Smooth muscle cell (in vitro differentiated cells): Measurements from ENCODE around the gene KSR1. TPM values are rescaled to one million over a fixed set of nuclear protein-coding genes. Genes with fewer than 3 reads are reported as not detected.
"Not testable (repeated sequence)": the region's sequence is repeated elsewhere in the genome, so short reads cannot be mapped to it uniquely, and the experiment has no call there.

ENCODE experiments used
- DNase-seq: peaks from one replicate; lab custom pipeline; 2025; ENCODE audit not compliant: unreplicated experiment; lab: John Stamatoyannopoulos, UW
- H2AFZ ChIP-seq: fragments of 200-600 bp; sonication (generic); 2 replicates; pipeline ENCODE4 v1.6.0; 2016; ENCODE audit warnings: antibody characterized with exemption, low read depth, mild to moderate bottlenecking
- H3F3A ChIP-seq: fragments of 200-600 bp; sonication (generic); 2 replicates; pipeline ENCODE4 v1.6.0; 2017; ENCODE audit warnings: antibody characterized with exemption, low read depth
- H3K27ac ChIP-seq: fragments of 200-600 bp; sonication (generic); 2 replicates; pipeline ENCODE4 v1.5.1; 2016; ENCODE audit warnings: low read depth, mild to moderate bottlenecking
- H3K27me3 ChIP-seq: fragments of 200-600 bp; sonication (generic); 2 replicates; pipeline ENCODE4 v1.6.1; 2016; ENCODE audit warnings: low read depth, mild to moderate bottlenecking
- H3K36me3 ChIP-seq: fragments of 200-600 bp; sonication (generic); 2 replicates; pipeline ENCODE4 v1.5.1; 2016; ENCODE audit warnings: low read depth
- H3K4me1 ChIP-seq: fragments of 200-600 bp; sonication (generic); 2 replicates; pipeline ENCODE4 v1.5.1; 2016; ENCODE audit warnings: low read depth
- H3K4me2 ChIP-seq: fragments of 200-600 bp; sonication (generic); 2 replicates; pipeline ENCODE4 v1.6.0; 2016; ENCODE audit warnings: mild to moderate bottlenecking
- H3K4me3 ChIP-seq: fragments of 200-600 bp; sonication (generic); 2 replicates; pipeline ENCODE4 v1.5.1; 2016; ENCODE audit warnings: mild to moderate bottlenecking
- H3K79me2 ChIP-seq: fragments of 200-600 bp; sonication (generic); 2 replicates; pipeline ENCODE4 v1.6.0; 2016; ENCODE audit warnings: low read depth, mild to moderate bottlenecking
- H3K9ac ChIP-seq: fragments of 200-600 bp; sonication (generic); 2 replicates; pipeline ENCODE4 v1.6.0; 2016; ENCODE audit warnings: low read depth
- H3K9me3 ChIP-seq: fragments of 200-600 bp; sonication (generic); replicated peaks from 2 replicates; pipeline ENCODE4 v1.5.1; 2016; ENCODE audit warnings: low read depth
- H4K20me1 ChIP-seq: fragments of 200-600 bp; sonication (generic); 2 replicates; pipeline ENCODE4 v1.6.0; 2016; ENCODE audit warnings: low read depth
- WGBS: methylation state at CpG from one replicate; pipeline ENCODE4 v1.1.7; 2016; ENCODE audit warnings: low lambda C conversion rate; 5-methylcytosine and 5-hydroxymethylcytosine counted together
- polyA plus RNA-seq: library from polyadenylated mRNA; unstranded; fragments of >200 nt; fragmentation: Nextera tagmentation; extraction: Ambion mirVana; gene quantifications from 2 replicates; pipeline ENCODE4 v1.2.1, GENCODE V29; 2016
- total RNA-seq: library from RNA; depleted of rRNA; stranded (reverse); fragments of >200 nt; gene quantifications from 2 replicates; pipeline ENCODE4 v1.2.3, GENCODE V29; 2014
- TF ChIP-seq, protein P1 (sequence below): fragments of 200-600 bp; sonication (generic); IDR thresholded peaks from 2 replicates; pipeline ENCODE4 v1.5.1; 2017; ENCODE audit warnings: borderline replicate concordance, mild to moderate bottlenecking, antibody characterized with exemption; ENCODE audit not compliant: insufficient read depth, poor library complexity, severe bottlenecking

Gene KSR1
- total and polyA plus RNA-seq, 2 experiments from 2014 or later = 40.4 to 65.1 TPM

DNA sequence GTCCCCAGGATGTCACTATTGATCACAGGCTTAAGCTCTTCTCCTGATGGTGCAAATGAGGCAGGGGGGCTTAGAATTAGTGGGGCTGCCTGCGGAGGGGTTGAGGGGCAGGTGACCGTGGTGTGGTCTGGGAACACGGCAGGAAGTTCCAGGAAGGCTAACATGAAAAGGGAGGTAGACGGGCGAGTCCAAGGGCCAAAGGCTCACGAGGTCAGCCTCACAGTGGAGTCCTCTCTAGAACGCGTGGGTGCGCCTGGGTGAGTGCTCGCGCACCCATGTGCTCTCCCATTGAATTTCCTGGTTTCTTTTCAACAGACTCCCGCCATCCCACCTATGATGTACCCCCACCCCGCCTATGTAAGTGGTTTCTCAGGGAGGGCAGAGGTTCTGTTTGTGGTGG lies 190.0 kb downstream of the KSR1 start:
- Histone ChIP-seq H3K4me3 (no peak overlapping the region), H3K36me3 (no peaks in the 10 kb centered on the region), H3K4me1 (no peaks in the 10 kb centered on the region), H3K79me2 (no peaks in the 10 kb centered on the region), H3K27me3 (no peaks in the 10 kb centered on the region), H4K20me1 (no peaks in the 10 kb centered on the region), H3K9me3 (no peaks in the 10 kb centered on the region), H3K4me2 (no peak overlapping the region), H2AFZ (no peak overlapping the region), H3K9ac (no peak overlapping the region), H3K27ac (no peak overlapping the region), H3F3A (no peaks in the 10 kb centered on the region)
- TF ChIP-seq, protein P1, sequence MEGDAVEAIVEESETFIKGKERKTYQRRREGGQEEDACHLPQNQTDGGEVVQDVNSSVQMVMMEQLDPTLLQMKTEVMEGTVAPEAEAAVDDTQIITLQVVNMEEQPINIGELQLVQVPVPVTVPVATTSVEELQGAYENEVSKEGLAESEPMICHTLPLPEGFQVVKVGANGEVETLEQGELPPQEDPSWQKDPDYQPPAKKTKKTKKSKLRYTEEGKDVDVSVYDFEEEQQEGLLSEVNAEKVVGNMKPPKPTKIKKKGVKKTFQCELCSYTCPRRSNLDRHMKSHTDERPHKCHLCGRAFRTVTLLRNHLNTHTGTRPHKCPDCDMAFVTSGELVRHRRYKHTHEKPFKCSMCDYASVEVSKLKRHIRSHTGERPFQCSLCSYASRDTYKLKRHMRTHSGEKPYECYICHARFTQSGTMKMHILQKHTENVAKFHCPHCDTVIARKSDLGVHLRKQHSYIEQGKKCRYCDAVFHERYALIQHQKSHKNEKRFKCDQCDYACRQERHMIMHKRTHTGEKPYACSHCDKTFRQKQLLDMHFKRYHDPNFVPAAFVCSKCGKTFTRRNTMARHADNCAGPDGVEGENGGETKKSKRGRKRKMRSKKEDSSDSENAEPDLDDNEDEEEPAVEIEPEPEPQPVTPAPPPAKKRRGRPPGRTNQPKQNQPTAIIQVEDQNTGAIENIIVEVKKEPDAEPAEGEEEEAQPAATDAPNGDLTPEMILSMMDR = no peak
- DNase-seq = no peak
- WGBS = 97% methylated on average over 13 of the region's 13 CpGs

DNA sequence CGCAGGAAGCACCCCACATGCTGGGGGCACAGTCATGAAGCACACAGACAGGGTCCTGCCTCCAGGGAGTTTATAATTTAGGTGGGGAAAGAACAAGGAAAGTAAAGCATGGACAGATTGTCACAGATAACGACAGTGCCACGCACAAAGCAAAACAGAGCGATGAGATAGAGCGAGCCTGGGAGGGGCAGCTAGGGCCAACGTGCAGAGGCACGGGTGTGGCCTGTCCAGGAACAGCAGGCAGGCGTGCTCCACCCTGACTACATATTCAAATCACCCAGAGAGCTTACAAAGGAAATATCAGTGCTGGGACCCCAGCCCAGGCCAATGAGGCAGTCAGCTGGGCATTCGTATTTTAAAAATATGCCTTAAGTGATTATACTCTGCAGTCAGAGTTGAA lies 191.5 kb downstream of the KSR1 start:
- no peaks in the 10 kb centered on the region for H4K20me1 ChIP-seq
- no peak overlapping the region for H3K9ac ChIP-seq
- no peak overlapping the region for H3K4me3 ChIP-seq
- H3K27ac ChIP-seq = no peak overlapping the region
- H3K4me1 ChIP-seq = no peaks in the 10 kb centered on the region
- WGBS = 95% methylated on average over 9 of the region's 9 CpGs
- TF ChIP-seq, protein P1 = no peak
- no peaks in the 10 kb centered on the region for H3K27me3 ChIP-seq
- DNase-seq = no peak
- H2AFZ ChIP-seq = no peak overlapping the region
- H3K4me2 ChIP-seq = no peak overlapping the region
- H3F3A ChIP-seq = no peaks in the 10 kb centered on the region
- H3K36me3 ChIP-seq = no peaks in the 10 kb centered on the region
- no peaks in the 10 kb centered on the region for H3K9me3 ChIP-seq
- no peaks in the 10 kb centered on the region for H3K79me2 ChIP-seq

DNA sequence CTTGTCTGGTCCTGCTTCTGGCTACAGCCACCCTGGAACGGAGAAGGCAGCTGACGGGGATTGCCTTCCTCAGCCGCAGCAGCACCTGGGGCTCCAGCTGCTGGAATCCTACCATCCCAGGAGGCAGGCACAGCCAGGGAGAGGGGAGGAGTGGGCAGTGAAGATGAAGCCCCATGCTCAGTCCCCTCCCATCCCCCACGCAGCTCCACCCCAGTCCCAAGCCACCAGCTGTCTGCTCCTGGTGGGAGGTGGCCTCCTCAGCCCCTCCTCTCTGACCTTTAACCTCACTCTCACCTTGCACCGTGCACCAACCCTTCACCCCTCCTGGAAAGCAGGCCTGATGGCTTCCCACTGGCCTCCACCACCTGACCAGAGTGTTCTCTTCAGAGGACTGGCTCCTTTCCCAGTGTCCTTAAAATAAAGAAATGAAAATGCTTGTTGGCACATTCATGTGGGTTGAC lies 192.9 kb downstream of the KSR1 start:
- not testable (repeated sequence) for H3K9ac ChIP-seq, H3K9me3 ChIP-seq, H3K27me3 ChIP-seq, H3K4me3 ChIP-seq, H3K4me1 ChIP-seq, H3K4me2 ChIP-seq, H4K20me1 ChIP-seq, H2AFZ ChIP-seq, H3K27ac ChIP-seq, H3K36me3 ChIP-seq, H3K79me2 ChIP-seq, H3F3A ChIP-seq, DNase-seq
- 90% methylated on average over 5 of the region's 5 CpGs for WGBS

DNA sequence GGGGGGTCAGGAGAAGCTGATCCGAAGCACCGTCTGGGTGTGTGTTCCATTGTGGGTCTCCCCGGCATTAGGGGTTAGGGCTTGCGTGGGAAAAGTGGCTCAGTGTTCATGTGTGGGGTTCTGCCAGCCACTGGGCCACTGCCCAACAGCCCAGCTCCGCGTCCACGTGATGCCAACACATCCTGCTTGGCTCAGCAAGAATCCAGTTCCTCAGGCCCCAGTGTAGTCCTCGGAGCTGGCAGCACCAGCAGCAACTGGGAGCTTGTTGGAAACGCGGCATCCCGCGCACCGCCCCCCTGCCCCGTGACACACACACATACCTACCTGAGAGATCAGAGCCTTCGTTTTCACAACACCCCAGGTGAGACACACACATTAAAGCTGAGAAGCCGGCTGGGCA lies 193.7 kb downstream of the KSR1 start:
- TF ChIP-seq, protein P1 = no peak
- WGBS = 94% methylated on average over 16 of the region's 16 CpGs
- H2AFZ ChIP-seq = no peak overlapping the region
- H3K79me2 ChIP-seq = no peaks in the 10 kb centered on the region
- no peak overlapping the region for H3K9ac ChIP-seq
- no peaks in the 10 kb centered on the region for H3K36me3 ChIP-seq
- no peaks in the 10 kb centered on the region for H3K9me3 ChIP-seq
- no peak overlapping the region for H3K27ac ChIP-seq
- H3K4me3 ChIP-seq = no peak overlapping the region
- no peaks in the 10 kb centered on the region for H4K20me1 ChIP-seq
- no peaks in the 10 kb centered on the region for H3K27me3 ChIP-seq
- H3K4me2 ChIP-seq = no peak overlapping the region
- no peaks in the 10 kb centered on the region for H3F3A ChIP-seq
- H3K4me1 ChIP-seq = no peaks in the 10 kb centered on the region
- no peak for DNase-seq
